GM23338 (cell line): ENCODE results near the gene ASCL2. TPM values are rescaled to one million over a fixed set of nuclear protein-coding genes. Genes with fewer than 3 reads are reported as not detected.

Source experiments
- ATAC-seq: fragments of 200-7000 bp; cut with Tn5 transposase; 3 replicates; pipeline ENCODE4 v1.9.1; 2020
- DNase-seq: peaks from one replicate; pipeline ENCODE4 v3.0.0-alpha.2; 2015; ENCODE audit warnings: low spot score
- H2AFZ ChIP-seq: fragments of 200-600 bp; sonication (generic); 2 replicates; pipeline ENCODE4 v1.8.0; 2016; ENCODE audit warnings: antibody characterized with exemption, mild to moderate bottlenecking, moderate library complexity
- H3F3A ChIP-seq: fragments of 200-600 bp; sonication (generic); replicated peaks from 2 replicates; pipeline ENCODE4 v1.8.0; 2017; ENCODE audit warnings: antibody characterized with exemption, mixed run types, low read depth
- H3K27ac ChIP-seq: fragments of 200-600 bp; sonication (generic); 2 replicates; pipeline ENCODE4 v1.6.1; 2016; ENCODE audit warnings: low read depth
- H3K27me3 ChIP-seq: fragments of 200-600 bp; sonication (generic); 2 replicates; pipeline ENCODE4 v1.8.0; 2016; ENCODE audit warnings: mild to moderate bottlenecking, mixed run types, moderate library complexity; ENCODE audit not compliant: insufficient read depth
- H3K36me3 ChIP-seq: fragments of 200-600 bp; sonication (generic); 2 replicates; pipeline ENCODE4 v1.8.0; 2016; ENCODE audit warnings: mild to moderate bottlenecking; ENCODE audit not compliant: insufficient read depth
- H3K4me1 ChIP-seq: fragments of 200-600 bp; sonication (generic); 2 replicates; pipeline ENCODE4 v1.8.0; 2016; ENCODE audit warnings: mild to moderate bottlenecking, moderate library complexity; ENCODE audit not compliant: insufficient read depth
- H3K4me2 ChIP-seq: fragments of 200-600 bp; sonication (generic); 2 replicates; pipeline ENCODE4 v1.7.1; 2017; ENCODE audit warnings: mixed run types
- H3K4me3 ChIP-seq: fragments of 200-600 bp; sonication (generic); 2 replicates; pipeline ENCODE4 v1.6.1; 2016; ENCODE audit warnings: mixed run types
- H3K79me2 ChIP-seq: fragments of 200-600 bp; sonication (generic); replicated peaks from 2 replicates; pipeline ENCODE4 v1.8.0; 2017; ENCODE audit warnings: mild to moderate bottlenecking; ENCODE audit not compliant: insufficient read depth
- H3K9me2 ChIP-seq: fragments of 200-600 bp; sonication (generic); 2 replicates; pipeline ENCODE4 v1.8.0; 2017; ENCODE audit not compliant: insufficient read depth
- H4K20me1 ChIP-seq: fragments of 200-600 bp; sonication (generic); replicated peaks from 2 replicates; pipeline ENCODE4 v1.8.0; 2017; ENCODE audit warnings: mild to moderate bottlenecking; ENCODE audit not compliant: insufficient read depth
- H3K27ac Mint-ChIP-seq: 2 replicates; pipeline ENCODE4 v1.8.0; 2020; ENCODE audit warnings: inconsistent platforms, mild to moderate bottlenecking, moderate library complexity, mixed read lengths
- H3K27me3 Mint-ChIP-seq: 3 replicates; pipeline ENCODE4 v1.8.0; 2022; ENCODE audit warnings: low read depth, mild to moderate bottlenecking, moderate library complexity, mixed read lengths, inconsistent platforms; ENCODE audit not compliant: insufficient read depth, poor library complexity
- H3K36me3 Mint-ChIP-seq: 3 replicates; pipeline ENCODE4 v1.8.0; 2021; ENCODE audit warnings: low read depth, mild to moderate bottlenecking, inconsistent platforms, moderate library complexity, mixed read lengths
- H3K4me1 Mint-ChIP-seq: 3 replicates; pipeline ENCODE4 v1.8.0; 2020; ENCODE audit warnings: mild to moderate bottlenecking, inconsistent platforms, mixed read lengths
- H3K4me3 Mint-ChIP-seq: 3 replicates; pipeline ENCODE4 v1.8.0; 2021; ENCODE audit warnings: moderate library complexity, mild to moderate bottlenecking, inconsistent platforms, mixed read lengths
- H3K9me3 Mint-ChIP-seq: 3 replicates; pipeline ENCODE4 v1.8.0; 2020; ENCODE audit warnings: moderate library complexity, mild to moderate bottlenecking, inconsistent platforms, mixed read lengths
- CREB1 ChIP-seq: fragments of 250-450 bp; sonication (Bioruptor Pico); IDR thresholded peaks from 2 replicates; pipeline ENCODE4 v1.5.0; 2020; ENCODE audit warnings: low read depth, mild to moderate bottlenecking, moderate library complexity
- JUNB ChIP-seq: IDR thresholded peaks from one replicate; pipeline ENCODE4 v1.6.1; 2016; ENCODE audit warnings: antibody characterized with exemption; ENCODE audit not compliant: unreplicated experiment
- ZNF114 ChIP-seq: fragments of 250-450 bp; sonication (Bioruptor Pico); IDR thresholded peaks from 2 replicates; pipeline ENCODE4 v1.5.0; 2020; ENCODE audit warnings: mild to moderate bottlenecking, moderate library complexity
- polyA plus RNA-seq: library from polyadenylated mRNA; unstranded; fragments of >200 nt; fragmentation: Nextera tagmentation; extraction: Ambion mirVana; gene quantifications from 2 replicates; pipeline ENCODE4 v1.2.1, GENCODE V29; 2016
- total RNA-seq: library from RNA; depleted of rRNA; stranded (reverse); fragments of >200 nt; shearing (Covaris generic); gene quantifications from 2 replicates; pipeline ENCODE4 v1.2.3, GENCODE V29; 2014
- TF ChIP-seq, protein P1 (sequence below): IDR thresholded peaks from 2 replicates; pipeline ENCODE4 v1.6.1; 2016; ENCODE audit warnings: antibody characterized with exemption
- TF ChIP-seq, protein P2 (sequence below), 2 experiments: fragments of 200-600 bp in 1 of 2; sonication (generic) in 1 of 2; conservative IDR thresholded peaks; 2 replicates each; pipeline versions ENCODE4 v1.5.1 to v1.6.1; 2016 to 2017; ENCODE audit warnings: antibody characterized with exemption in 2 of 2, low read depth in 2 of 2, mild to moderate bottlenecking in 2 of 2, moderate library complexity in 1 of 2

The ASCL2 gene
- total and polyA plus RNA-seq, 2 experiments from 2014 or later, result 0.57 to 1.6 TPM

- Histone ChIP-seq H3K4me3 (no peak overlapping the region), H3F3A (no peaks in the 10 kb centered on the region), H3K4me2 (no peak overlapping the region), H3K36me3 (no peaks in the 10 kb centered on the region), H3K27ac (no peak overlapping the region), H3K27me3 (no peaks in the 10 kb centered on the region), H2AFZ (no peak overlapping the region), H3K79me2 (no peaks in the 10 kb centered on the region), H3K9me2 (no peaks in the 10 kb centered on the region), H4K20me1 (no peaks in the 10 kb centered on the region), H3K4me1 (no peaks in the 10 kb centered on the region)
- Mint-ChIP-seq H3K4me3 (no peak overlapping the region), H3K36me3 (no peaks in the 10 kb centered on the region), H3K4me1 (no peaks in the 10 kb centered on the region), H3K9me3 (no peaks in the 10 kb centered on the region), H3K27me3 (peaks cover 6% of the 10 kb centered on the region), H3K27ac (no peak overlapping the region)
- no peak for DNase-seq
- TF ChIP-seq, protein P1, sequence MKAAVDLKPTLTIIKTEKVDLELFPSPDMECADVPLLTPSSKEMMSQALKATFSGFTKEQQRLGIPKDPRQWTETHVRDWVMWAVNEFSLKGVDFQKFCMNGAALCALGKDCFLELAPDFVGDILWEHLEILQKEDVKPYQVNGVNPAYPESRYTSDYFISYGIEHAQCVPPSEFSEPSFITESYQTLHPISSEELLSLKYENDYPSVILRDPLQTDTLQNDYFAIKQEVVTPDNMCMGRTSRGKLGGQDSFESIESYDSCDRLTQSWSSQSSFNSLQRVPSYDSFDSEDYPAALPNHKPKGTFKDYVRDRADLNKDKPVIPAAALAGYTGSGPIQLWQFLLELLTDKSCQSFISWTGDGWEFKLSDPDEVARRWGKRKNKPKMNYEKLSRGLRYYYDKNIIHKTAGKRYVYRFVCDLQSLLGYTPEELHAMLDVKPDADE, result no peak
- ATAC-seq, result no peak
Observed at GRCh38 chr11:2299773-2300172, 29.4 kb upstream of the ASCL2 start.

DNA sequence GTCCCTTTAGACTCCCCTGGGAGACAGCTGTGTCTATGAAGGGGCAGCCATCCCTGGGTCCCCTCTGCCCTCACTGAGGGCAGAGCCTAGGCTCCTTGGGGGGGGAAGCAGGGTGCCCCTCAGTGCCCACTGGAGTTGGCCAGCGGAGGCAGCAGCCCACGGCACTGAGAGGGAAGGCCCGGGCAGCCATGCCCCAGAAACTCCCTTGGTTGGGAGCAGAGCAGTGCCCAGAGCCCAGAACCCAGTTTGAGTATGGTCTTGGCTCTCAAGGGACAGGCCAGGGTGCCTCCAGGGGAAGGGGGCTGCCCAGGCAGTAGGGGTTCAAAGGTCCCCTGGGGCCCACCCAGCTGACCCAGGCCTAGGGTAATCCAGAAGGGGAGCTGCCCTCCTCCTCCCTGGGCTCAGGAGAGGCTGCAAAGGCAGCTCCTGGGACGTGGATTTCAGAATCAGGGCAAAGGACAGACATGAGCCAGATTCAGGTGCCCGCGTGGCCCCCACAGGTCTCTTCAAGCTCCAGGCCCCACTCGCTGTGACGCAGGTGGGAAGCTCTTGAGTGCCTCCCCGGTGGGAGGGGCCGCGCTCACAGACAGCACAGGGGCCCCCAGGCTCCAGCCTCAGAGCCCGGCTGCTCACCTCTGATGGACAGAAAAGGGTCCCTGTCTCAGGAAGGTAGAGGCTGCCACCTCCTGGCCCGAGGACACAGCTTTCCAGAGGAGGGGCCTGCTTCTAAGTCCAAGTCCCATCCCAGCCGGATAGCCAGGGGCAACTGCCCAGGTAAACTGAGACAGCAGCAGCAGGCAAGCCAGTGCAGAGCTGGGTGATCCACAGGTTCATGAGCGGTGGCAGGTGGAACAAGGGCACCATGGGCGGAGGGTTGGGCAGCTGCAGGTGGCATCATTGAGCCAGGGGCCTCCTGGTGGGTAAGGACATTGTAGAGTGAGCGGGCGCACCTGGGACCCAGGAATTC, 28.7 kb upstream of the ASCL2 start:
- H3F3A ChIP-seq, result no peaks in the 10 kb centered on the region
- H3K4me1 ChIP-seq, result no peaks in the 10 kb centered on the region
- ATAC-seq (peak; percentile 91), DNase-seq (peak; percentile 75)
- H3K4me1 Mint-ChIP-seq, result no peaks in the 10 kb centered on the region
- H3K36me3 Mint-ChIP-seq, result no peaks in the 10 kb centered on the region
- no peaks in the 10 kb centered on the region for H4K20me1 ChIP-seq
- H3K4me3 Mint-ChIP-seq, result no peak overlapping the region
- no peak overlapping the region for H3K4me3 ChIP-seq
- no peak overlapping the region for H3K27ac ChIP-seq
- no peaks in the 10 kb centered on the region for H3K79me2 ChIP-seq
- H3K9me3 Mint-ChIP-seq, result no peaks in the 10 kb centered on the region
- H3K27me3 Mint-ChIP-seq, result peaks cover 6% of the 10 kb centered on the region
- no peak overlapping the region for H3K27ac Mint-ChIP-seq
- H2AFZ ChIP-seq, result no peak overlapping the region
- H3K4me2 ChIP-seq, result no peak overlapping the region
- H3K27me3 ChIP-seq, result no peaks in the 10 kb centered on the region
- no peak for TF ChIP-seq ZNF114 (CRISPR knock-in tag)
- TF ChIP-seq, protein P2, sequence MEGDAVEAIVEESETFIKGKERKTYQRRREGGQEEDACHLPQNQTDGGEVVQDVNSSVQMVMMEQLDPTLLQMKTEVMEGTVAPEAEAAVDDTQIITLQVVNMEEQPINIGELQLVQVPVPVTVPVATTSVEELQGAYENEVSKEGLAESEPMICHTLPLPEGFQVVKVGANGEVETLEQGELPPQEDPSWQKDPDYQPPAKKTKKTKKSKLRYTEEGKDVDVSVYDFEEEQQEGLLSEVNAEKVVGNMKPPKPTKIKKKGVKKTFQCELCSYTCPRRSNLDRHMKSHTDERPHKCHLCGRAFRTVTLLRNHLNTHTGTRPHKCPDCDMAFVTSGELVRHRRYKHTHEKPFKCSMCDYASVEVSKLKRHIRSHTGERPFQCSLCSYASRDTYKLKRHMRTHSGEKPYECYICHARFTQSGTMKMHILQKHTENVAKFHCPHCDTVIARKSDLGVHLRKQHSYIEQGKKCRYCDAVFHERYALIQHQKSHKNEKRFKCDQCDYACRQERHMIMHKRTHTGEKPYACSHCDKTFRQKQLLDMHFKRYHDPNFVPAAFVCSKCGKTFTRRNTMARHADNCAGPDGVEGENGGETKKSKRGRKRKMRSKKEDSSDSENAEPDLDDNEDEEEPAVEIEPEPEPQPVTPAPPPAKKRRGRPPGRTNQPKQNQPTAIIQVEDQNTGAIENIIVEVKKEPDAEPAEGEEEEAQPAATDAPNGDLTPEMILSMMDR (conservative IDR thresholded peaks at IDR 0.05; ENCODE audit: low read depth in 2 of 2), result peak; percentile 50 to 88
- no peaks in the 10 kb centered on the region for H3K36me3 ChIP-seq
- H3K9me2 ChIP-seq, result no peaks in the 10 kb centered on the region

GRCh38 chr11:2298131-2298794, 27.9 kb upstream of the ASCL2 start:
- H3K4me3 Mint-ChIP-seq, result no peak overlapping the region
- Histone ChIP-seq H3K4me1 (no peaks in the 10 kb centered on the region), H3F3A (no peaks in the 10 kb centered on the region), H3K4me3 (no peak overlapping the region), H3K36me3 (no peaks in the 10 kb centered on the region), H3K27ac (no peak overlapping the region), H4K20me1 (no peaks in the 10 kb centered on the region), H2AFZ (no peak overlapping the region), H3K27me3 (no peaks in the 10 kb centered on the region), H3K79me2 (no peaks in the 10 kb centered on the region), H3K9me2 (no peaks in the 10 kb centered on the region), H3K4me2 (no peak overlapping the region)
- H3K36me3 Mint-ChIP-seq, result no peaks in the 10 kb centered on the region
- H3K27me3 Mint-ChIP-seq, result peaks cover 10% of the 10 kb centered on the region
- H3K9me3 Mint-ChIP-seq, result no peaks in the 10 kb centered on the region
- H3K4me1 Mint-ChIP-seq, result no peaks in the 10 kb centered on the region
- TF ChIP-seq JUNB (no peak), CREB1 (no peak)
- no peak overlapping the region for H3K27ac Mint-ChIP-seq
- no peak for DNase-seq
- ATAC-seq, result no peak
